A204.1 (cell line): Measurements from ENCODE around the gene LELP1.
"Not testable (repeated sequence)": the region's sequence is repeated elsewhere in the genome, so short reads cannot be mapped to it uniquely, and the experiment has no call there.

Source experiments
- FAIRE-seq: peaks from 2 replicates; lab custom pipeline; 2012; peaks lifted over from hg19 to GRCh38; lab: Jason Lieb, UNC

LELP1 gene

DNA sequence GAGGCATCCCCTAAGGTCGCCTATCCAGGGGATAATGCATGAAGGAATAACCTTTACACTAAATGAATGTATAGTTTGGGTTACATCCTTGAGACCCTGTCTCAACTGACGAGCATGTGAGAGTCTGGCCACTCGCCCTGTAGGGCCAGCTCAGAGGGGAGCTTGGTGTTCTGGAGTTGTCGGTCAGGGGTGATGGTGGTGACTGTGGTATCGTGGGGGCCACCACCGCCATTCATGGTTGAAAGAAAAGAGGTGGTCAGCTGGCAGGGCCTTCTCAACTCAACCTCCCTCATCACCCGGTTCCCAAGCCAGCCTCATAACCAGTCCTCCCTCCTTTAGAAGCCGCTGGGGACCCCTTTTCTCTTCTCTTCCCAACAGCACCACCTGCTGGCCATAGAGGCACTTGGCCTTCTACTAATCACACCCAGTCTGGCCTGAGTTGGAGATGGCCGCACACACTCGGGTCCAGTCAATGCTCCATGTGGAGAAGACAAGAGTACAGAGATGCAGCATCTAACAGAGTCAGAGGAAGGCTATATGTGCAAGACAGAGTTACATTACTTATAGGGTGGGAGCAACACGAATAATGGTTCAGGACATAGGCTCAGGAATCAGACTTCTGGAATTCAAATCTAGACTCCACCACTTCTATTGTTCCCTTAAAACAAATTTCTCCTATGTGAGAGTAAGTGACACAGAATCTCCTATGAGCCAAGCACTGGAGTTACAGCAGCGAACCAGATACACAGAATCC is 26.0 kb downstream of the LELP1 start:
- not testable (repeated sequence) for FAIRE-seq

DNA sequence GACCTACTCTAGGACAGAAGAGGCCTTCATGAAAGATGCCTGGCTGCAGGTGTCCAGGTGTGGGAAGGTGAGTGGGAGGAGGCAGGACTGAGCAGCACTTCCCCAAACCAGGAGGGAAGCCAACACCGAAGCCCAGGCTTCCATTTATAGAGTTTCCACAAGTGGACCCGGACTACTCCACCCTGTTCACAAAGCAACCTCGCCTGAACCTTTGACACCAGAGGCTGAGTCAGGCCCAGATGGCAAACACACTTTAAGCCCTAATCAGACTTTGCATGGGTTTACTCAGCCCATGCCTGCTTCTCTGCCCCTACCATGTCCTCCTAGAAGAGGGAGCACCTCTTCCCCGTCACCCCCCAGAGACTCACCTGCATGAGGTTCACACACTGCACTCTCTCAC is 28.1 kb downstream of the LELP1 start:
- no peak for FAIRE-seq

DNA sequence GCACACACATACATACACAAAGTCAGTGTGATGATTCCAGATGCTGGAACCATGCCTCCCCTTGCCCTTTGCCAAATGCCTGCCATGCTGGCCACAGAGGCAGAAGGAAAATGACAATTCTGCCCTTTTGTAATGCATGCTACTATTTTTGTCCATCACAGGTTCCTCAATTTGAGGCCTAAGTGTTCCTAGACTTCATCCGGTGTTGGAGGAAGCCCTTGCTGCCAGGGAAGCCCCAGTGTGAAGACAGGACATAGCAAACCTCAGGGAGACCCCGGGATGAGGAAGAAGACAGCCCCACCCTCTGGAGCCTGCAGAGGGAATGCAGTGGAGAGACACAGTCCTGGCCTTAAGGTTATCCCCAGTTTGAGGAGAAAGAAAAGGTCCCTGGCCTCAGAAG is 28.6 kb downstream of the LELP1 start:
- FAIRE-seq = no peak

DNA sequence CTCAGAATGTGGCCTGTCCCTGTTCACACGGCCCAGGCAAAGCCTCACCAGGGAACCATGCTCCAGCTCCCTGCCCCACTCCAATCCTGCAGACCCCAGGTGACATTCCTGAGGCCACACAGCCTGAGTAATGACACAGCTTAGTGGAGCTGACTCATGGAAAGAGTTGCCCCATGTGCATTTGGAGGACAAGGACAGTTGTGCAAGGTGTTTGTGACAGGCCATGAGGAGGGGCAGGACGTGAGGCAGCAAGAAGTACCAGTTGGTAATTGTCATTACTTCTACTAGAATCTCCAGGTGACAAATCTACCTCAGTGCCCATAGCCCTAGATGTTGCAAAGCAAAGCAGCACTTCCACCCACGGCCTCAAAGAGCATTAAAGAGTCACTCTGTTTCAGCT is 29.3 kb downstream of the LELP1 start:
- FAIRE-seq = no peak

DNA sequence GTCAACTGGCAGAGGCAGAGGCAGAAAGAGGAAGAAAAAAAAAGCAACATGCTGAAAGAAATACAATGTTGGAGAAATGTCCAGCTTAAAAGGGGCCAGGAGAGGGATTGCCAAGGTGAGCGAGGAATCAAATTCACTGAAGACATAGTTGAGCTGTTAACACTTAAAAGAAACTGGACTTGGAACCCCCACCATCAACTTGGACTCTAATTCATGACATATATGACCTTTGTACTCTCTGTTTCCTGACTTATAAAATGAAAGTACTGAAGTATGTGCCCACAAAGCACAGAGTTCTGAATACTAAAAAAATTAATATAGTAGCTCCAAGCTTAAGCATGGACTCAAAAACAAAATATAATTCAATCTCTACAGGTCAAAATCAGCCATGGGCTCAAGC is 30.2 kb downstream of the LELP1 start:
- FAIRE-seq = no peak

DNA sequence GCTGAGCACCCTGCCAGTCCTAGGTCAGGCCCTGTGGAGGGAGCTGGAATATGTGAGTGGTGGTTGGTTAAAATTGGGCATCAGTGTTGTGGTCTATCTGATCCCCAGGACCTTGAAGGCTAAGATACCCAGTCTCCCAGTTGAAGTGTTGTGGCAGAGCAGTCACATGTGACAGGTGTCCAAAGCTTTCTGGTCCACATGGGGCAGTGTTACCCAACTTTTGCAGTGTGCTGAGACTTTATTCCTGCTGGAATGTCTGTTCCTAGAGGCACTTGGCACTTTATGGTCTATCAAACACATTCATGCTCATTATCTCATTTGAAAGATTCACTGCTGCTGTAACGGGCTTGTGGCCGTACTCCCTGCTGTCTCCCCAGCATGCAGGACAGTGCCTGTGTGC is 35.3 kb downstream of the LELP1 start:
- FAIRE-seq = no peak

DNA sequence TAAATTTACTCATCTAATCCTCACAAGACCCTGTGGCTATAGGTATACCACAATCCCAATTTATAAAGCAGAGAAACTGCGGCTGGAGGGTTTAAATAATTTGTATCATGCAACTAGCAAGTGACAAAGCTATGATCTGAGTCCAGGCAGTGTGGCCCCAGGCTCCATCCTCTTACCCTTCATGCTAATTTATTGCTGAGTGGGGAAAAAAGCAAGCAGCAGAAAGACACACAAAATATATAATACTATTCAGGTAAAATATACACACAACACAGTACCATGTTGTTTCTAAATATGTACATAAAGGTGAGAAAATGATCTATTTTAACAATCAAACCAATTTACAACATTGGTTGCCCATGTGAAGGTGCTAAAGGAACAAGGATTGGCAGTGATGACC is 38.9 kb downstream of the LELP1 start:
- no peak for FAIRE-seq

DNA sequence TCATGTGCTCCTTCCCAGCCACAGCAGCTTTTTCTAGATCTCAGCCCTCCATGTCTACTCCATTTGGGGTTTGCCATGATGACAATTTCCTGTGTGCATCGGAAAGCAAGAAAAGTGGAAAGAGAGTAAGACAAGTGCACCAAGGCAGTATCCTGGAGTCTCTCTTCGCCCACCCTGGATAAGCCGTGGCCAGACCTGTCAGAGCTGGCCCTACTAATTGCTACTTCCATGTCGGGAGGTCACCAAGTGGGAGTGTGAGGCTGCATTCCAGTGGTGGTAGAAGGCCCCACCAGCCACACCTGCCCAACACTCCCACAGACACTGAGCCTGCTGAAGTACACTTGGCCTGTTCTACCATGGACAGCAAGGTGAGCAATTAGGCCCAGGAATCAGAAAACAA is 42.2 kb downstream of the LELP1 start:
- no peak for FAIRE-seq

DNA sequence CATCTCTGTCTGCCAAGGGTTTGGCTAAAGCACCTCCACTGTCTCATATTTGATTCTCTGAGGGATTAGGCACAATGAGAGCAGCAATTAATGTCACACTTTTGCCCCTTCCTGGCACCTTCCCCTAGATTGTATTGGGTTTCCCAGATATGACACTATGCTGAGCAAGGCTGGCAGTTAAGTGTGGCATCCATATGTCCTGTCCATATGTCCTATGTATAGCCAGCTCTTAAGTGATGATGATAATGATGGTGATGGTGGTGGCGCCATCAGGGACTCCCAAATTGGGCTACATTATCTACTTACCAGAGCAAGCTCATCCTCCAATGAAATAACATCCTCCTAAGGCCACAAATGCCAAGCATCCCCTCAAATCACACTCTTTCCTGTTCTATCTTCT is 42.8 kb downstream of the LELP1 start:
- FAIRE-seq = no peak

DNA sequence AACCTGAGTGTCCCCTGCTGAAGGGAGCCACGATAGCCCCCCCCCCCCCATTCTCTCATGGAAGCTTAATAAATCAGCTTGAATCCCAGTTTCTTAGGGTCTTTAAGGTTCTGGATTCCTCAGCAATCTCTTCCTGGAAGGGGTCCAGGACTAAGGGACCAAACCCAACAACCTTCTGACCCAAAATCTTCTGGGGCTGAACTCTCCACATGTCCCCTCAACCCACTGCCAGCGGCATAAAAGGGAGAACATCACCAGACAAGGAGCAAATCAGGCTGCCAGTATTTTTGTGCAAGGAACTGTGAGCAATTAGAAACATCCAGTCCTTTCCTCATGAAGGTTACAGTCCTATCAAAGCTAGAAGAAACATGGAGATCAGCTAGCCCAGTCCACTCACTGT is 43.6 kb downstream of the LELP1 start:
- no peak for FAIRE-seq

DNA sequence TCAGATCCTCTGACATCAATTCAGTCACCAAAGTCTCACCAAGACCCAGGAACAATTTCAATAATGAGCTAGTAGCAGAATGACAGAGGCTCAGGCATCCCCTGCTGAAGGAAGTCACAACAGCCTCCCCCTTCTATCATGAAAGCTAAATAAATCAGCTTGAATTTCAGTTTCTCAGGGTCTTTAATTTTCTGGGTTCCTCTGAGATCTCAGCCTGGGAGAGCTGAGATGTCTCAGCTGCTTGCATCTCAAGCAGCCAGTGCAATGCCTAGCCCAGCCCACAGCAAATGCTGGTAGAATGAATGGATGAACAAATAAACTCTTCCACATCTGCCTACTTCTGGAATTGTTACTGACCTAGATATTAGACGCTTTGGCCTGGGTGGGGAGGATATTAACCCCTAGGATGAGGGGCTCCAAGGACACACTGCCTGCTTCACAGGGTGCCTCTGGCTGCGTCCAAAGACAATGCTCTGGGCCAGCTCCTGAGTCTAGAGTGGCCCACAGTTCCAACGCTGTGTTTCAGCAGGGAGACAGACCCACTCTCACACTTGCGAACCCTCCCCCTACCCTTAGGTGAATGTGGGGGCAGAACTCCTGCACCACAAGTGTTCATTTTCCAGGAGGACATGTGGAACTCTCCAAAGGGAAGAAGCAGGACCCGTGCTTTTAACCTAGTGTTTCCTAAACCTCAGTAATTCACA is 45.1 kb downstream of the LELP1 start:
- FAIRE-seq = no peak

DNA sequence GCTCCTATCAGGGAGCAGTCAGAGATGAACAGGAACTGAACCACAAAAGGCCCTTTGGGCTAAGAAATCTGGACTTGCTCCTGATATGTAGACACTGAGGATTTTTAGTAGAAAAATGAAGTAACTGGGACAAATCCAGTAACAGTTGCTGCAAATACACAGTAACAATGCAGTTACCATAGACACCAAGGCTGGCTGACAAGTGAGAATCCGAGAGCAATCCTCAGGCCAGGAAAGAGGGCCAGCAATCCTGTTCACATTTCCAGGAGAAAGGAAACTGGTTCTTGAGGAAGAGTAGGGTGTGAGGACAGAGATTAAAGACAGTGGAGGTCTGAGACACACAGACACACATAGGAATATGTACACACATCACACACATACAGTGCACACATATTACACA is 46.9 kb downstream of the LELP1 start:
- FAIRE-seq = no peak

DNA sequence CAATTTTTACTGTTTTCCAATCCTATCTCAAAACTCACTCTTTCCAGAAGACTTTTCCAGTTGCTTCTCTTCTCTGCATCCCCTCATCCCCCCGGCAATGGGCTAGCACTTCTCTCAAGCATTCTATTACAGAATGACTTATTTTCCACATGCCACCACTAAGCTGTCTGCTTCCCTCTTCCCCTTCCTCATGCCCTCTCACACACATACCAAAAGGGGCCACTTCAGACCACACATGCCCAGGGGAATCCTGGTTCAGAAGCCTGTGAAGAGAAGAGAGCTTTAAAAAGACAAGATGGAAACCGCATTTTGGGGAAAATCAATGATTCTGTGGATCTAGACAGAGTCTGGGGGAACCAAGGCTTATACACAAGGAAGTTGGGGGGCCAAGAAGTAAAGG is 47.9 kb downstream of the LELP1 start:
- FAIRE-seq = no peak

DNA sequence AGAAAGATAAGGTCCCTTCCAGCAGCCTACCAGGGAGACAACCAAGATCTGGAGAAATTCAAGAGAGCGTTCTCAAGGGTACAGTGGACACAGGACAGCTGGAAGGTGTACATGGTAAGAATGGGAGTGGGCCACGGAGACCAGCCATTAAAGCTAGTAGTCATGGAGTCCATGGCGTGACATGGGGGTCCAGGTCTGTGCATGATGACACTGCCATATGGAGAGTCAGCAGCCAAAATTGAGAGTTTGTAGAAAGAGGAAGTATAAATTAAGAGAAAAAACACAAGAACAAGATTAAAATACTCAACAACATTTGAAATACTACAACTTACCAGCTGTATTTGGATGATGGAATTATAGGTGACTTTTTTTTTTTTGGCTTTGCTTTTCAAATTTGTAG is 48.3 kb downstream of the LELP1 start:
- no peak for FAIRE-seq

DNA sequence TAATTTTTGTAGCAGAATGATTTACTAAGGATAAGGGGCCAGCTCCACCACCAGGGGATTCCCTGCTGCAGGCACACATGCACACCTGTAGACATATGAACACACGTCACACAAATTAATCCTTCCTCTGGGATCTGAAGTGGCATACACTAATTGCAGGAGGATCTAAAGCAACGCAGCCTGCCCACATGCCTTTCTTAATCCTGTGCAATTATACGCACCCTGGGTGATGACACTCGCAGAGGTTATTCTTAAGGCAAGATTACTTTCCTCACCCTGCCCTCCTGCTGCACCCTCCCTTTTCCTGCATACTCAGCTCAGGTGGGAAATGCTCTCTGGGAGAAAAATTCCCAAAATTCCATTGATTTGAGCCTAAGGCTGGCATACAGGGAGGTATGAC is 48.8 kb downstream of the LELP1 start:
- FAIRE-seq = no peak

DNA sequence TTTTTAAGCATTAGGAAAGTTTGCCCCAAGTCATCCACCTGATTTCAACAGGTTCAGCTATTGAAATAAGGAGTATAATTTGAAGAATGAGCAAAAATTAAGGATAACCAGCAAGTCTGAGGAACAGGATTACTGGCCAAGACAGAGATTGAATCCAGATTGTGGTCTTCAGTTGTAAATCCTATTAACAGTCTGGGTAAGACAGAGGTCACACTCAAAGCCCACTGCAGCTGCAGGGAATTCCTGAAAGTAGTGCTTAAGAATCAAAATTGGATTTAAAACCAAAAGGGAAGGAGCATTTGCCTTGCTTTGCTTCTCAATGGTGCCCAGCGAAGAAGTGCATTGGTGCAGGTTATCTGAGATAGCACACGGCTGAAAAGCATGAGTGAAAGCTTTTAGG is 49.8 kb downstream of the LELP1 start:
- FAIRE-seq = no peak

DNA sequence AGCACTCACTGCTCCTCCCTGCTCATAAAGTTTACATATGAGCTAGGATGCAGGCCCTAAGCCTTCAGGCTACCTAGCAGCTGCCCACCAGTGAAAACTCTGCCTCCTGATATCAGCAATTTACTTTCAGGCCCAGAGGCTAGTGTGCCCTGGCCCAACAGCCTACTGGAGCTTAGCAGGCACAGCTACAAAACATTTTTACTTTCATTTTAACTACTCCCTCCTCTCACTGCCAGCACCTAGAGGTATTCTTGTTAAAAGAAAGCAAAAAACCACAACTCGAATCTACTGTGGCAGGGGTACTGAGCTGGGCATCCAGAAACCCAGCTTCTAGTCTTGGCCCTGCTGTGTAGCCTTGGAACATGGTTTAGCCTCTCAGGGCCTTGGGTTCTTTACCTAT is 50.5 kb downstream of the LELP1 start:
- FAIRE-seq = no peak
